ENCODE data around the gene TMEM123.

The TMEM123 gene, protein sequence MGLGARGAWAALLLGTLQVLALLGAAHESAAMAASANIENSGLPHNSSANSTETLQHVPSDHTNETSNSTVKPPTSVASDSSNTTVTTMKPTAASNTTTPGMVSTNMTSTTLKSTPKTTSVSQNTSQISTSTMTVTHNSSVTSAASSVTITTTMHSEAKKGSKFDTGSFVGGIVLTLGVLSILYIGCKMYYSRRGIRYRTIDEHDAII

GRCh38 chr11:102452461-102453301 is at the start of gene TMEM123:
TMEM123 (minus strand) TSS chr11:102452765; CDS start chr11:102452623, 142 bp downstream.
- peak; percentile 76 for DNase-seq

GRCh38 chr11:102500829-102501228 is 48.3 kb upstream of the TMEM123 start:
- DNase-seq, result no peak

- DNase-seq, result peak; percentile 23
These were observed 47.4 kb upstream of the TMEM123 start for GRCh38 chr11:102499931-102500330.

- no peak for DNase-seq
These were observed 46.6 kb upstream of the TMEM123 start for GRCh38 chr11:102499151-102499550.

DNA sequence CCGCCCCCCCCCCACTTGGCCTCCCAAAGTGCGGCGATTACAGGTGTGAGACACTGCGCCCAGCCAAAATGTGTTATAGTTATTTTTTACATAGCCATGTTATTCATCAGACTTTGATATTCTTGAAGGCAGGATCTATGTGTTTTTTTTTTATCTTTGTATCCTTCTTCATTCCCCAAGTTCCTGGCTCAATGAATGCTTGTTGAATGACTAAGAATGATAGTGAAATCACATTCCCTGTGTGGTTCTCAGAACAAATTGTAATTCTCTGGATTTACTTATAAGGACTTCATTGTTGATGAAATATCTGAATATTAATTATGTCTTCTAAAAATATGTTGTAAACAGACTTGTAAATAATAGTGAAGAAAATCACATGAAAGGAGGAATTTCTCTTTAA is 44.5 kb upstream of the TMEM123 start:
- peak; percentile 27 for DNase-seq

DNA sequence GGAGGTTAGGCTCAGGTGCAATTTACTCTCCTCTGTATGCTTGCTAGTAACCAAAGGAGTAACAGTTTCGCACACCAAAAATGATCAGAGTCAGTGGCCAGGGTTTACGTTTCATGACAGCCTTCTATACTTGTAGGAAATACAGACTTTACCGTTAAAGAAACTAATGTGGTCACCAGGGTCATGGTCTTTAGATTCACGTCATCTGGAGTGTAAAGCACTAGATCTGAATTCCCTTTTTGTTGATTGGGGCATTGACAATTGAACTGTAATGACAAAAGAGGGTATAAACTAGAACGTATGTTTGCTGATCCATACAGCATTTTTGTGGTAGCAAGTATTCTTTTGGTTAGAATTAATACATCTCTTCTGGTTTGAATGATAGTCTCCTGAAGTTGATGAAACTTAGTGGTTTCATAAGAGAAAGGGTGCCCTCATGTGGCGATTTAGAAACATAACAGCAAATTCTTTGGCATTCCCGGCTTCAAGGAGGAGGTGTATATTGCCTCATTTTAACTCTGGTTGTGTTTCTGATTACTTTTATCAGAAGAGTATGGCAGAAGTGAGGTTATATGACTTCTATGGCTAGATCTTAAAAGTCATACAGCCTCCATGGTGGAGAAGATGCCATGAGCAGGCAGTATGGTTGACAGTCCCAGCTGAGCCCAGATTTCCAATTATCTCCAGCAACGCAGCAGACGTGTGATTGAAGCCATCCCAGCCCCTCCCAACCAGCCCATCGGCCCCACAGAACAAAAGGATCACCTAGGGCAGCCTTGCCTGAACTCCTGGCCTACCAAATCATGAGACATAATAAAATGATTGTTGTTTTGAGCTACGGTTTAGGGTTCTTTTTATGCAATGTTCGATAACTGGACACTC is 42.8 kb upstream of the TMEM123 start:
- DNase-seq, result peak; percentile 92

GRCh38 chr11:102494216-102494615 is 41.7 kb upstream of the TMEM123 start:
- peak; percentile 68 for DNase-seq

- peak; percentile 75 for DNase-seq
These were observed 41.0 kb upstream of the TMEM123 start for GRCh38 chr11:102493524-102493923.

DNA sequence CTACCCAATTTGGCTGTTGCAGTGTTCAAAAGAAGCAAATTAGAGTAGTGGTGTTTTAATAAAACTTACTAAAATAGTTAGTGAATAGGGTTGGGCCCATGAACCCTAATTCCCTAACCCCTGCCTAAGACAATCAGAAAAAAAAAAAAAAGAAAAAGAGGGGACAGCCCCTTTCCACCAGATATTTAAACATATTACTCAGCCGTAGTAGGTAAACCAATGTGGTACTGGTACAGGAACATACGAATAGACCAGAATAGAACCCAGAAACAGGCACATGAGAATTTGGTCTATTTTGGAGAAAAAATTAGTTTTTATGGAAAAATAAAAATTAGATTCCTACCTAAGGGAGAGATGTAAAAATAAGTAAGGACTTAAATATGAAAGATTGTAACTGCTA is 39.4 kb upstream of the TMEM123 start:
- no peak for DNase-seq

- DNase-seq, result no peak
These were observed 36.9 kb upstream of the TMEM123 start for GRCh38 chr11:102489186-102490145.

- DNase-seq, result no peak
These were observed 35.6 kb upstream of the TMEM123 start for GRCh38 chr11:102488208-102488607.

DNA sequence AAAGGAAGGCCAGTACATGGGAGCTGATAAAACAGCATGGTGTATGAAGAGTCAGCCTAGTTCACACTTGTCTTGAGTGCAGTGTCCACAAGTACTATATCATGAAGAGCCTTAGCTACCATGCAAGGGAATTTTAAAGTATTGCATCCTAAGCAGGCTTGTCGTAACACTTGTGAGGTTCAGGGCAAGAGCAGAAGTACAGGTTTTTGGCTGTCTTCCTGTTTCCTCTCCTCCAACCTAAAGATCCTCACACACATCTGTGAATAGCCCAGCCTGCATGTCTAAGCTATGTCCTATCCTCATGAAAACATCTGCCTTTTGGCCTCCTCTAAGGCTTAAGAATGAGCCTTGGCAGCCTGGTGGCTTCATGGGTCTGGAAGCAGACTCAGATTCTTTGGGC is 34.6 kb upstream of the TMEM123 start:
- DNase-seq, result no peak

DNA sequence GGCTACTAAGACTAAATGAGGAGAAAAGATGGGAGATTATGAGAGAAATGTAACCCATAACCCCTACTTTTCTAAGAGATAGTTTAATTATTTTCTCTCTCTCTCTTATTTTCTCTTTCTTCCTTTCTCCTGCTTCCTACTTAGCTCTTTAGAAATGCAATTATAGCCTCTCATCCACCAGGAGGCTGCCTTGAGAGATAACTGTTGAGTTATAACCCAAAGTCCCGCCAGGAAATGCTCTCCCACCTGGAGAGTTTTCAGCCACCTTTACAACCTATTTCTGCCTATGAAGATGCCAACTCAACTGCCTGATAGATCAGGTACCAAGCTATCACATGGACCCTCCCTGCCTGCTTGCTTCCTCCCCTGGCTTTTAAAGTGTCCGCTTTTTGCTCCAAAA is 34.0 kb upstream of the TMEM123 start:
- no peak for DNase-seq

- no peak for DNase-seq
These were observed 32.6 kb upstream of the TMEM123 start for GRCh38 chr11:102485095-102485722.

DNA sequence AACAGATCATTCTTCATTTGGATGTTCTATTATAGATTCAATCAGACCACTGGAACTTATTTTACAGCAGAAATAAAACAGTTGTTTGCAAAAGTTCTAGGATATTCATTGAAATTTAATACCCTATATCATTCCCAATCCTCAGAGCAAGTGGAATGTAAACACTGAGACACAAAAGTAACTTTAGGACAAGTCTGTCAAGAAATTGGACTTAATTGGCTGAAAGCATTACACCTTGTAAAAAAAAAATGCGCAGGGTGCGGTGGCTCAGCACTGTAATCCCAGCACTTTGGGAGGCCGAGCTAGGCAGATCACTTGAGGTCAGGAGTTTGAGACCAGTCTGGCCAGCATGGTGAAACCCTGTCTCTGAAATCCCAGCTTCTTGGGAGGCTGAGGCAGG is 29.9 kb upstream of the TMEM123 start:
- no peak for DNase-seq

DNA sequence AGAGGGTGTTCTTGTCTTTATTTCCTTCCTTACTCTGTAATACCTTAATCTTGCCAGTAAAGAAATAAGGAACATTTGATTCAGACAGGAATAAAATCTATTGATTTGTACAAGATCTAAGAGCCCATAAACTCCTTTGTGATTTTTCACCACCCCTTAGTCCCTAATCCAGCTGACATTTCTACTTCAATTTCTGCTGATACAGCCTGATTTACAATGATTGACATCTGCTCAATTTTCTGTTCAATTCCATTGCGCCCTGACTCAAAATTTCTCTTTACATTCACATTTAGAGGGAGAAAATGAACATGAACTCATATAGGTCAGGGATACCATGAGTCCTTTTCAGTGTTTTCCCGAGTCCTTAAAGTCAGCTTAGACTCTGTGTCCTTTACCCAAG is 27.2 kb upstream of the TMEM123 start:
- no peak for DNase-seq

DNA sequence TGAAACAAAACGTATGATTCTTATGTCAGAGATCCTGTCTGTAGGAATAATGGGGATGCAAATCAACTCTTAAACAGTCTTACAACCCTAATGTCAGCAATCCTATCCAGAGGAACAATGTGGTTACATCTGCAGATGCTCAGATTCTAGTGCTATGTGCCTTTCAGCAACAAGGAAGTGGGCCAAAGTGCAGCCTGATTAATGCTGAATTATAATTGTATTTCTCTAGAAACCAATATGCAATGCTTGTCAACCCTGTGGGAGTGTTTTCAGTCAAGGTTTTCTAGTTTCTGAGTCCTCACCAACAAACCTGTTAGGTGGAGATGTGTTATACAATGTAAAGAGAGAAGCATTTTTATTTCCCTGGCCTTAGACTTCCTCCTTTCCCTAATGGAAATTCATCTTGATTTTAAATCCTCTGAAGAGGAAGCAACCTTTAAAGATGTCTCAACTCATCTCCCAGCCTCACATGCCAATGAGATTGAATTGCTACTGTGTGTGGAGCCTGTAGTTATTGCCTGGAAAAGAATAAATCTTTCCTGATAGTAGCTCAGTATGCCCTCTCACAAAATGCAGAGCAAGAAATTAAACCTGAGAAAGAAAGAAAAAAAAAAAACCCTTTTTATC is 26.2 kb upstream of the TMEM123 start:
- DNase-seq, result no peak

- DNase-seq, result peak; percentile 18
These were observed 24.2 kb upstream of the TMEM123 start for GRCh38 chr11:102476812-102477211.

DNA sequence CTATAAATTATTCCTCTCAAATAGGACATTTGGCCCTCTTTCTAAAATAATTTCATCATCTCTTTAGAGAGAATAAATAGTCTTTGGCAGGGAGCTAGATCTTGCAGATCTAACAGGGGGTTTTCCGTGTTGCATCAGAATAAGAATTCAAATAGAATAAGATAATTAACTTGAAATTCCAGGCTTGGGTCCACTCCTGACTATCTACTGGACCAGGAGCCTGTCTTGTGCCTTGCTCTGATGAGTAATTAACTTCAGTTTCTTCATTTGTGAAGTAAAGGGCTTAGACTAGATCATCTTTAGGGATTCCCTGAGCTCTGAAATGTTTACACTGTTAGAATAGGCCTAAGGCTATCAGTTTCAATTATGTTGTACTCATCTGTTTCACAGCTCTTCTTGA is 23.5 kb upstream of the TMEM123 start:
- DNase-seq, result no peak

- DNase-seq, result no peak
These were observed 21.0 kb upstream of the TMEM123 start for GRCh38 chr11:102473543-102473942.

GRCh38 chr11:102472127-102472526 is 19.6 kb upstream of the TMEM123 start:
- no peak for DNase-seq

All from kidney glomerular epithelial cell (primary cell).